GM12878 (cell line): ENCODE data around the gene REEP3. TPM values are rescaled to one million over a fixed set of nuclear protein-coding genes. Genes with fewer than 3 reads are reported as not detected.

Source experiments
- ATAC-seq: fragments of 200-7000 bp; cut with Tn5 transposase; 3 replicates; pipeline ENCODE4 v1.9.1; 2020; ENCODE audit warnings: mild to moderate bottlenecking, moderate library complexity
- BruUV-seq: library from RNA; stranded (reverse); fragments of 400-500 nt; replicated peaks from 2 replicates; lab custom pipeline; 2021; lab: Mats Ljungman, UMichigan
- CTCF ChIA-PET: fragments of 300-600 bp; sonication (Branson Sonifier 250); formaldehyde crosslinking; extraction: SDS; loops from one replicate; lab custom pipeline; 2021; ENCODE audit warnings: inconsistent platforms; lab: Yijun Ruan, JAX
- POLR2A ChIA-PET: fragments of 350-600 bp; formaldehyde crosslinking; extraction: SDS; loops from one replicate; lab custom pipeline; 2021; ENCODE audit warnings: inconsistent platforms; lab: Charles Lee
- RAD21 ChIA-PET: fragments of 300-600 bp; sonication (Branson Sonifier 250); formaldehyde crosslinking; loops from one replicate; lab custom pipeline; 2023; ENCODE audit warnings: antibody characterized with exemption; ENCODE audit not compliant: unreplicated experiment; lab: Charles Lee
- SMC1A ChIA-PET: fragments of 300-600 bp; sonication (Branson Sonifier 250); formaldehyde crosslinking; loops from one replicate; lab custom pipeline; 2023; ENCODE audit not compliant: unreplicated experiment, uncharacterized antibody; lab: Charles Lee
- DNase-seq: peaks from one replicate; pipeline ENCODE4 v3.0.0-alpha.2; 2011; ENCODE audit warnings: low read depth, low spot score
- FAIRE-seq: peaks from 3 replicates; lab custom pipeline; 2011; peaks lifted over from hg19 to GRCh38; lab: Jason Lieb, UNC
- H2AFZ ChIP-seq: 2 replicates; pipeline ENCODE4 v1.6.0; 2011; ENCODE audit warnings: low read depth, low read length, control low read depth; ENCODE audit not compliant: control insufficient read depth
- H3K27ac ChIP-seq: 2 replicates; pipeline ENCODE4 v1.5.1; 2011; ENCODE audit warnings: control low read depth; ENCODE audit not compliant: control insufficient read depth, insufficient read depth
- H3K27me3 ChIP-seq, 2 experiments: replicated peaks in 1 of 2; 2 replicates each; pipeline versions ENCODE4 v1.6.0 to v1.6.1; 2011; ENCODE audit warnings: low read length in 1 of 2; ENCODE audit not compliant: control insufficient read depth in 2 of 2, insufficient read depth in 2 of 2
- H3K36me3 ChIP-seq, 2 experiments: 2 replicates each; pipeline ENCODE4 v1.5.1; 2011; ENCODE audit warnings: low read length in 1 of 2; ENCODE audit not compliant: control insufficient read depth in 2 of 2, insufficient read depth in 2 of 2
- H3K4me1 ChIP-seq: 2 replicates; pipeline ENCODE4 v1.6.1; 2011; ENCODE audit warnings: mild to moderate bottlenecking, low read length, moderate library complexity, mixed read lengths; ENCODE audit not compliant: control insufficient read depth, insufficient read depth
- H3K4me2 ChIP-seq: 2 replicates; pipeline ENCODE4 v1.6.0; 2011; ENCODE audit warnings: control low read depth; ENCODE audit not compliant: control insufficient read depth, insufficient read depth
- H3K4me3 ChIP-seq: fragments of 200-600 bp; sonication (generic); 2 replicates; pipeline ENCODE4 v1.5.1; 2016
- H3K79me2 ChIP-seq: 2 replicates; pipeline ENCODE4 v1.6.0; 2011; ENCODE audit warnings: low read length; ENCODE audit not compliant: control insufficient read depth, insufficient read depth
- H3K9ac ChIP-seq: 2 replicates; pipeline ENCODE4 v1.8.0; 2011; ENCODE audit warnings: low read length, control low read depth, mixed read lengths; ENCODE audit not compliant: control insufficient read depth, insufficient read depth
- H3K9me3 ChIP-seq: replicated peaks from 3 replicates; pipeline ENCODE4 v1.5.1; 2011; ENCODE audit warnings: mild to moderate bottlenecking, low read length; ENCODE audit not compliant: control insufficient read depth, insufficient read depth
- H4K20me1 ChIP-seq: 2 replicates; pipeline ENCODE4 v1.6.0; 2011; ENCODE audit not compliant: control insufficient read depth, insufficient read depth
- BCLAF1 ChIP-seq: fragments of 450-650 bp; IDR thresholded peaks from 2 replicates; pipeline ENCODE4 v1.6.1; 2017; ENCODE audit warnings: antibody characterized with exemption, mild to moderate bottlenecking, moderate library complexity
- CBX5 ChIP-seq: sonication (generic); IDR thresholded peaks from 2 replicates; pipeline ENCODE4 v1.6.1; 2016; ENCODE audit warnings: low read depth, moderate library complexity, mild to moderate bottlenecking, inconsistent platforms
- CEBPB ChIP-seq, 2 experiments: fragments of 150-350 bp in 1 of 2; IDR thresholded peaks; 2 replicates each; pipeline ENCODE4 v1.6.1; 2012 to 2014; ENCODE audit warnings: low read depth in 2 of 2, low read length in 2 of 2, borderline replicate concordance in 1 of 2, inconsistent platforms in 1 of 2
- CREM ChIP-seq: IDR thresholded peaks from 2 replicates; pipeline ENCODE4 v1.6.1; 2014; ENCODE audit warnings: antibody characterized with exemption, low read depth
- DPF2 ChIP-seq: fragments of 450-650 bp; IDR thresholded peaks from 2 replicates; pipeline ENCODE4 v1.6.1; 2017; ENCODE audit warnings: mild to moderate bottlenecking
- EP300 ChIP-seq, 2 experiments: fragments of 150-350 bp in 1 of 2; IDR thresholded peaks; 2 replicates each; pipeline ENCODE4 v1.6.1; 2011 to 2012; ENCODE audit warnings: low read depth in 2 of 2, low read length in 2 of 2, borderline replicate concordance in 1 of 2, improper control_type of control experiment in 1 of 2, inconsistent platforms in 1 of 2; ENCODE audit not compliant: control insufficient read depth in 1 of 2
- IRF5 ChIP-seq: fragments of 450-650 bp; IDR thresholded peaks from 2 replicates; pipeline ENCODE4 v1.6.1; 2017; ENCODE audit warnings: borderline replicate concordance
- KLF5 ChIP-seq: fragments of 450-650 bp; IDR thresholded peaks from 2 replicates; pipeline ENCODE4 v1.6.1; 2014; ENCODE audit warnings: mild to moderate bottlenecking; ENCODE audit not compliant: partially characterized antibody
- MYB ChIP-seq: fragments of 150-350 bp; IDR thresholded peaks from 2 replicates; pipeline ENCODE4 v1.6.1; 2014; ENCODE audit warnings: mild to moderate bottlenecking, low read depth, low read length, borderline replicate concordance
- POLR2AphosphoS5 ChIP-seq: IDR thresholded peaks from 2 replicates; pipeline ENCODE4 v1.6.1; 2011; ENCODE audit warnings: mild to moderate bottlenecking, low read length, inconsistent platforms
- SREBF2 ChIP-seq: IDR thresholded peaks from 2 replicates; pipeline ENCODE4 v1.6.1; 2012; ENCODE audit warnings: mild to moderate bottlenecking, low read length
- YBX1 ChIP-seq: fragments of 450-650 bp; IDR thresholded peaks from 2 replicates; pipeline ENCODE4 v1.6.1; 2016; ENCODE audit warnings: antibody characterized with exemption
- YY1 ChIP-seq: IDR thresholded peaks from 2 replicates; pipeline ENCODE4 v1.6.1; 2011; ENCODE audit warnings: low read depth, mild to moderate bottlenecking, low read length
- WGBS: methylation state at CpG from one replicate; pipeline ENCODE4 v1.1.6; 2016; ENCODE audit warnings: low lambda C conversion rate; ENCODE audit not compliant: insufficient replicate concordance, insufficient coverage; ENCODE audit errors: missing lambda C conversion rate; 5-methylcytosine and 5-hydroxymethylcytosine counted together
- in situ Hi-C: fragments of 300-500 bp; cut with MboI; formaldehyde crosslinking; loops from 9 replicates; pipeline ENCODE4 v1.14.3; 2018; ENCODE audit warnings: mixed read lengths
- intact Hi-C: fragments of 100-400 bp; cut with micrococcal nuclease; formaldehyde crosslinking; loops from one replicate; pipeline ENCODE4 v1.14.2; 2022; ENCODE audit not compliant: unreplicated experiment
- polyA plus RNA-seq, 11 experiments: library from polyadenylated mRNA; depleted of rRNA in 4 of 11; unstranded in 6 of 11; stranded (reverse) in 5 of 11; fragments of >200 nt; fragmentation: Nextera tagmentation in 4 of 11; fragmentation: Illumina TruSeq in 1 of 11; extraction: Ambion mirVana in 4 of 11; extraction: Trizol in 1 of 11; gene quantifications; 1 replicate in 1 of 11; 2 replicates in 10 of 11; pipeline versions ENCODE4 v1.2.1 to v1.2.3, GENCODE V29; 2011 to 2016; ENCODE audit warnings: inconsistent platforms in 2 of 11, missing spikeins in 2 of 11, low read depth in 1 of 11
- total RNA-seq, 4 experiments: library from RNA; depleted of rRNA in 3 of 4; stranded (reverse); fragments of >200 nt in 3 of 4; fragmentation: Illumina TruSeq in 1 of 4; extraction: Trizol in 1 of 4; gene quantifications; 2 replicates each; pipeline versions ENCODE4 v1.2.1 to v1.2.3, GENCODE V29; 2013 to 2021

REEP3 gene
- total and polyA plus RNA-seq, 10 of the 15 experiments (the other 5 are each of a cell fraction or from before 2014, with no cell fraction given) = 4.9 to 25.9 (median 16.2) TPM

- Histone ChIP-seq H3K9ac (no peak overlapping the region), H2AFZ (no peak overlapping the region), H3K27ac (no peak overlapping the region), H3K27me3 (no peaks in the 10 kb centered on the region), H3K36me3 (no peaks in the 10 kb centered on the region; a peak in 1 of 4 replicates), H3K4me2 (no peak overlapping the region), H3K4me3 (no peak overlapping the region), H4K20me1 (no peaks in the 10 kb centered on the region), H3K79me2 (peaks cover 17% of the 10 kb centered on the region), H3K9me3 (no peaks in the 10 kb centered on the region; the same call in 2 of the 3 replicates), H3K4me1 (no peaks in the 10 kb centered on the region; the same call in 1 of the 2 replicates)
- no peak for TF ChIP-seq KLF5
- TF ChIP-seq CEBPB (IDR thresholded peaks at IDR 0.05; ENCODE audit: borderline replicate concordance in 1 of 2, low read depth in 2 of 2, low read length in 2 of 2) = no peak
- no peak for TF ChIP-seq POLR2AphosphoS5
- no peak for TF ChIP-seq SREBF2
- BruUV-seq = no TSS peak
- WGBS = 96% methylated on average over 4 of the region's 4 CpGs
- no peak for DNase-seq
- RAD21 ChIA-PET = interaction anchor here (0.6 to 0.7 kb wide), 2 partner anchors 15 to 148 kb away, joined by 3 read pairs; no protein-coding TSS in a partner anchor
- POLR2A ChIA-PET = interaction anchor here (1.1 kb wide), 1 partner anchor 13 kb away, joined by 3 read pairs; no protein-coding TSS in a partner anchor
- CTCF ChIA-PET = no interaction called here
- FAIRE-seq = no peak
- SMC1A ChIA-PET = interaction anchor here (1.1 kb wide), 1 partner anchor 10 kb away, joined by 3 read pairs; no protein-coding TSS in a partner anchor
- intact Hi-C loops = no loop called here
- no peak for ATAC-seq
- in situ Hi-C loops = no loop called here
Measured at GRCh38 chr10:63493004-63493403, 28.2 kb upstream of the REEP3 start.

GRCh38 chr10:63494951-63495350, 26.2 kb upstream of the REEP3 start:
- ChIA-PET POLR2A (no interaction called here), CTCF (no interaction called here), SMC1A (interaction anchor here (0.5 to 0.7 kb wide), 2 partner anchors 11 to 74 kb away, joined by 3 read pairs; no protein-coding TSS in a partner anchor), RAD21 (interaction anchor here (1.1 kb wide), 1 partner anchor 9 kb away, joined by 3 read pairs; no protein-coding TSS in a partner anchor)
- ATAC-seq (no peak), DNase-seq (no peak), FAIRE-seq (peak; percentile 7)
- H3K4me2 ChIP-seq = no peak overlapping the region
- 100% methylated on average over 2 of the region's 2 CpGs for WGBS
- H3K27ac ChIP-seq = no peak overlapping the region
- no peaks in the 10 kb centered on the region; the same call in 1 of the 3 replicates for H3K9me3 ChIP-seq
- no peak overlapping the region for H3K4me3 ChIP-seq
- H3K4me1 ChIP-seq = no peaks in the 10 kb centered on the region; the same call in 1 of the 2 replicates
- no peaks in the 10 kb centered on the region; a peak in 1 of 4 replicates for H3K36me3 ChIP-seq
- no peaks in the 10 kb centered on the region for H3K27me3 ChIP-seq
- no peak overlapping the region for H3K9ac ChIP-seq
- in situ Hi-C loops = no loop called here
- no TSS peak for BruUV-seq
- intact Hi-C loops = no loop called here
- no peaks in the 10 kb centered on the region for H4K20me1 ChIP-seq
- no peak overlapping the region for H2AFZ ChIP-seq
- peaks cover 20% of the 10 kb centered on the region for H3K79me2 ChIP-seq
- no peak for TF ChIP-seq EP300 (IDR thresholded peaks at IDR 0.05; ENCODE audit: borderline replicate concordance in 1 of 2, control insufficient read depth in 1 of 2, low read depth in 2 of 2, low read length in 2 of 2)
- no peak for TF ChIP-seq BCLAF1
- TF ChIP-seq CBX5 = no peak
- no peak for TF ChIP-seq YBX1
- TF ChIP-seq YY1 = no peak
- no peak for TF ChIP-seq CREM
- no peak for TF ChIP-seq DPF2
- no peak for TF ChIP-seq IRF5
- no peak for TF ChIP-seq MYB
